Gastrocnemius medialis (tissue), 4 donors: ENCODE results near the gene HBEGF.

Experiments used
- POLR2A ChIP-seq, 2 donors: fragments of 450-650 bp; IDR thresholded peaks; one replicate each; pipeline ENCODE4 v1.6.1; 2017; ENCODE audit warnings: antibody characterized with exemption in 2 of 2, mild to moderate bottlenecking in 2 of 2, moderate library complexity in 2 of 2
- TF ChIP-seq, protein P1 (sequence below), 5 experiments: fragments of 450-650 bp in 3 of 5; fragments of 200-600 bp in 2 of 5; sonication (generic) in 2 of 5; IDR thresholded peaks in 4 of 5; conservative IDR thresholded peaks in 1 of 5; 1 replicate in 4 of 5; 2 replicates in 1 of 5; pipeline ENCODE4 v1.5.1; 2016 to 2019; ENCODE audit warnings: antibody characterized with exemption in 5 of 5, mild to moderate bottlenecking in 3 of 5, moderate library complexity in 3 of 5

DNA sequence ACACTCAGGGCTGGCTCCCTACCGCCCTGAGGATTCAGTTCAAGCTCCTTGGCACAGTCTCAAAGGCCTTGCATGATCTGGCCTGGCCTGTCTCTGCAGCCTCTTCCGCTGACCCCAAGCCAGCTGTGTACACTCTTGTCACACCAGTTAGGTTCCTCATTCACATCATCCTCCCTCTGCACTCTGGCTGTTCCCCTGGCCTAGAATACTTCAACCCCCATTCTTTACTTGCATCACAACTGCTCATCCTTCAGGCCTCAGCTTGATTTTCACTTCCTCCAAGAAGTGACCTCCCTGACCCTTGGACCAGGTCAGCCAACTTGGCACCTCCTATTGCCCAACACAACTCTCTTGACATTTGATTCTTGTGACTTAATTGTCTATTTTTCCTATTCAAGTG lies 24.6 kb downstream of the HBEGF start:
- TF ChIP-seq, protein P1, sequence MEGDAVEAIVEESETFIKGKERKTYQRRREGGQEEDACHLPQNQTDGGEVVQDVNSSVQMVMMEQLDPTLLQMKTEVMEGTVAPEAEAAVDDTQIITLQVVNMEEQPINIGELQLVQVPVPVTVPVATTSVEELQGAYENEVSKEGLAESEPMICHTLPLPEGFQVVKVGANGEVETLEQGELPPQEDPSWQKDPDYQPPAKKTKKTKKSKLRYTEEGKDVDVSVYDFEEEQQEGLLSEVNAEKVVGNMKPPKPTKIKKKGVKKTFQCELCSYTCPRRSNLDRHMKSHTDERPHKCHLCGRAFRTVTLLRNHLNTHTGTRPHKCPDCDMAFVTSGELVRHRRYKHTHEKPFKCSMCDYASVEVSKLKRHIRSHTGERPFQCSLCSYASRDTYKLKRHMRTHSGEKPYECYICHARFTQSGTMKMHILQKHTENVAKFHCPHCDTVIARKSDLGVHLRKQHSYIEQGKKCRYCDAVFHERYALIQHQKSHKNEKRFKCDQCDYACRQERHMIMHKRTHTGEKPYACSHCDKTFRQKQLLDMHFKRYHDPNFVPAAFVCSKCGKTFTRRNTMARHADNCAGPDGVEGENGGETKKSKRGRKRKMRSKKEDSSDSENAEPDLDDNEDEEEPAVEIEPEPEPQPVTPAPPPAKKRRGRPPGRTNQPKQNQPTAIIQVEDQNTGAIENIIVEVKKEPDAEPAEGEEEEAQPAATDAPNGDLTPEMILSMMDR (IDR thresholded peaks at IDR 0.05 in 4 of 5, conservative IDR thresholded peaks at IDR 0.05 in 1 of 5), result no peak
- TF ChIP-seq POLR2A (IDR thresholded peaks at IDR 0.05), result no peak
